ENCODE measurements around the gene DNAJB6.
A peak's percentile ranks its signal among the peaks of the same experiment; 100 is the strongest.

DNAJB6 gene

DNA sequence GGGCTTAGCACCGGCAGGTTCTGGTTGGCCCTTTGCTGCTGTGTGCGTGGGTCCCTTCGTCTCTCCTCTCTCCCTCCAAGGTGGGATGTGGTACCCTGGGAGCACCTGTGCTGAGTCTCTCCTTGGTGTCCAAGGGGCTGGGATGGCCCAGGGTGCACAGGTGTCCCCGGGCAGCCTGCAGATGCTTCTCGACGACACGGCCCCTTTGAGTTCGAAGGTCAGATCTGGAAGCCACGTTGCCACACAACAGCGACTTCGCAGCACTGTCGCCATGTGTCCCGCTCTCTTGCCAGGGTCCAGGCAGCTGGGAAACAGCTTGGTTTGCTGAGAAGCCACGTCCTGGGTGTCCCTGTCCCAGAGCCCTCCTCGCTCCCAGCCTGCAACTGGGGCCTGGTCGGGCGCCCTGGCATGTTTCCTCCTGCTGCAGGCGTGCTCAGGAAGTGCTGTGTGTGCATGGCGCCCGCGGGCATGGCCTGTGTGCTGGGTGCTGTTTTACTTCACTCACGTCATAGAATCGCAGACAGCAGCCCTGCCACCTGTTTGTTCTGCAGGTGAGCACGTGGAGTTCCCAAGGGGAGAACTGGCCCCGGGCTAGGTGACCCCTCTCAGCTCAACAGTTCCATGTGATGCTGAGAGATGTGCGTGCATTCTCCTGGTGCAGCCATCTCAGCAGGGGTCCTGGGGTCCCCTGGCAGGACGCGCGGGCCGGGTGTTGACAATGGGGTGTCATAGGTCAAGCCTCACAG is 70.9 kb downstream of the DNAJB6 start:
- no peak for DNase-seq (ENCODE audit: low read depth in 1 of 2, low spot score in 1 of 2)

- no peak for DNase-seq (ENCODE audit: low read depth in 1 of 2, low spot score in 1 of 2)
These were observed 71.7 kb downstream of the DNAJB6 start for GRCh38 chr7:157408258-157409101.

DNA sequence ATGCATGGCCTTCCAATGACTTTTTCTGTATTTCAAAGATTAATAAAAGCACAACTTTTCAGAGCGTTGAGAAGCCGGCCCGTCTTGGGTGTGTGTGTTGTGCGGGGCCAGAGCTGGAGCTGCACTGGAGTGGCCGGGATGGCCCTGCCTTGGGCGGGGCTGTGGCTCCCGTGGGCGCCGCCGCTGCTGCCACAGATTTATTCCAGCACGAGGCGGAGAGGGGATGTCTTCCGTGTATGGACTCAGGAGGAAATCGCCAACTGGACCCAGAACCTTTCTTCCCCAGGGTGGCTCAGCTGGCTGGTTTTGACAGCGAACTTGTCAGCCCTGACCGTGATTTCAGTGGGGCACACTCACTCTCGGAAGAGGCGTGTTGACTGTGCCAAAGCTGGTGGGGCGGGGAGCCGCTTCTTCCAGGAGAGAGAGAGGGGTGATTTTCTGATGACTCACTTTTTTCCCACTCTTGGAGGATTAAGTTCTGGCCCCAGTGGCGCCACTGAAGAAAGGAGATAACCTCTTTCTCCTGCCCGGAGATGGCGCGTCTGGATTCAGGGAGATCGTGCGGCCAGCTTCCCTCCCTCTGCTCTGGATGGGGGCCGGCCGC is 72.4 kb downstream of the DNAJB6 start:
- no peak for DNase-seq (ENCODE audit: low read depth in 1 of 2, low spot score in 1 of 2)

DNA sequence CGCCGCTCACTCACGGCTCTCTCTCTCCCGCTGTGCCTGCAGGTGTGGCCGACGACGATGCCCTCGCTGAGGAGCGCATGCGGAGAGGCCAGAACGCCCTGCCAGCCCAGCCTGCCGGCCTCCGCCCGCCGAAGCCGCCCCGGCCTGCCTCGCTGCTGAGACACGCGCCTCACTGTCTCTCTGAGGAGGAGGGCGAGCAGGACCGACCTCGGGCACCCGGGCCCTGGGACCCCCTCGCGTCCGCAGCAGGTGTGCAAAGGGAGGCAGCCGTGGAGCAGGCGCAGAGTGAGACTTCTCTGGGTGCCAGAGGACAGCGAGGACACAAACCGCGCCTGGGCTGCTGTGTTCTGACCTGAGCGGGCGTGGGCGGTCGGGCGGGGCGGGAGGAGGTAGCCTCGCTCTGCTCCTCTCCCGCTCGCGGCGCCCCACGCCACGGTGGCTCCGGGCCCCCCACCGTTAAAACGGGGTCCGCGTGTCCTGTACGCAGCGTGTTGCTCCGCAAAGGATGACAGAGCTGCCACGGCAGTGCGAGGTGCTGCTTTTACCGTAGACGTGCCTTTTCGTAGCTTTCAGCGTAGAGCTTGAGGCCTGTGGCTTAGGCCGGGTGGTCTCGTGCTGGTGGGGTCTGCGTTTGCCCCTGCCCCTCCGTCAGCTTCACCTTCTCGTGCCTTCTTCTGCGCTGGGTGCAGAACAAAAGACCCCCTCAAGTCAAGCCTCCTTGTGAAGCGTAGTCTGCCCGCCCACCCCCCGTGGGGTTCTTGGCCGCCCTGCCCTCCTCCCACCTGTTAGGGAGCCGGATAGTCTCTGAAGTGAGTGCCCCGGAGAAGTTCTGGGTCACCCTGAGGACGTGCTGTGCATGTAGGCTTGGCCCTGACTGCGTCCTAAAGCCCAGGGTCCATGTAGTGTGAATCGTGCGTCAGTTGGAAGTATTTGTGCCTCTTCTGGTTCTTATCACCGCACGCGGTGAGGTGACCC is 73.2 kb downstream of the DNAJB6 start:
- DNase-seq (ENCODE audit: low read depth in 1 of 2, low spot score in 1 of 2): no peak

DNA sequence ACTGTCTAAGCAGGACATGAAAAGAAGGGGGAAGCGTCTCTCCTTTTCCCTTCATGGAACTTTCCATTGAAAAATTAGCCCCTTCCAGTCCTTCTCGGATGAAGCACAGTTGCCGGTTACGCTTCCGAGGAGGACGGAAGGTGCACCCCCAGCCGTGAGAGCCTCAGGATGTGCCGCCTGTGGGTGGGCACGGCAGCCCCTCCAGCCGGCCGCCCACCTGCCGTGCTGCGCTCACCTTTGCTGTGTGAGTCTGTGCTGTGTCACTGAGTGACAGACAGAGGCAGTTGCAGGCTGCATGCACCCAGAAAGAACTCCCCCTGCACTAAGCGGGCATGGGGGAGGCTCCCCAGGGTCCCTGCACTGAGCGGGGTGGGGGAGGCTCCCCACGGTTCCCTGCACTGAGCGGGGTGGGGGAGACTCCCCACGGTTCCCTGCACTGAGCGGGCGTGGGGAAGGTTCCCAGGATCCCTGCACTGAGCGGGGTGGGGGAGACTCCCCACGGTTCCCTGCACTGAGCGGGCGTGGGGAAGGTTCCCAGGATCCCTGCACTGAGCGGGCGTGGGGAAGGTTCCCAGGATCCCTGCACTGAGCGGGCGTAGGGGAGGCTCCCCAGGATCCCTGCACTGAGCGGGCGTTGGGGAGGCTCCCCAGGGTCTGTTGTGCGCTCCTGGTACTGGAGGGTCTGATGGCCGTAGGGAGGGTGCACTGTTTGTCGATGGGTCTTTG is 74.2 kb downstream of the DNAJB6 start:
- DNase-seq (ENCODE audit: low read depth in 1 of 2, low spot score in 1 of 2): no peak

GRCh38 chr7:157411580-157411979 is 74.8 kb downstream of the DNAJB6 start:
- peak in 1 of 2 donors; percentile 19 for DNase-seq (ENCODE audit: low read depth in 1 of 2, low spot score in 1 of 2)

DNA sequence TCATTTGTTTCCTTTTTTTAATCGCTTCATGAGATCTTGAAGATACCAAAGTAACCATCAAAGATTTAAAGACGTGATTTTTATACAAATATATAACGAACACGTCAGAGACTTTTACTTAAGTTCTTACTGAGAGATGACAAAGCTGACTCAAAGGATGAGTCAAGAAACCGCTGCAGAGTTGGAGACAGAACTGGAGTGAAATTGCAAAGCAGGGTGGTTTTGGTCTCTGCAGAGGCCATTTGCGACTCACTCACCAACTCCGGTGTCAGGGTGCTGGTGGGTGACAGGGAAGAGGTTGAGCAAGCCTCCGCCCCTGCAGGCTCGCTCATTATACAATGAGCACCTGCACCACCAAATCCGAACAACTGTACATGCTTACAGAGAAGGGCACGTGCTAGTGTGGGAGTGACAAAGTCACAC is 75.2 kb downstream of the DNAJB6 start:
- DNase-seq (ENCODE audit: low read depth in 1 of 2, low spot score in 1 of 2): peak; percentile 24 to 31

DNA sequence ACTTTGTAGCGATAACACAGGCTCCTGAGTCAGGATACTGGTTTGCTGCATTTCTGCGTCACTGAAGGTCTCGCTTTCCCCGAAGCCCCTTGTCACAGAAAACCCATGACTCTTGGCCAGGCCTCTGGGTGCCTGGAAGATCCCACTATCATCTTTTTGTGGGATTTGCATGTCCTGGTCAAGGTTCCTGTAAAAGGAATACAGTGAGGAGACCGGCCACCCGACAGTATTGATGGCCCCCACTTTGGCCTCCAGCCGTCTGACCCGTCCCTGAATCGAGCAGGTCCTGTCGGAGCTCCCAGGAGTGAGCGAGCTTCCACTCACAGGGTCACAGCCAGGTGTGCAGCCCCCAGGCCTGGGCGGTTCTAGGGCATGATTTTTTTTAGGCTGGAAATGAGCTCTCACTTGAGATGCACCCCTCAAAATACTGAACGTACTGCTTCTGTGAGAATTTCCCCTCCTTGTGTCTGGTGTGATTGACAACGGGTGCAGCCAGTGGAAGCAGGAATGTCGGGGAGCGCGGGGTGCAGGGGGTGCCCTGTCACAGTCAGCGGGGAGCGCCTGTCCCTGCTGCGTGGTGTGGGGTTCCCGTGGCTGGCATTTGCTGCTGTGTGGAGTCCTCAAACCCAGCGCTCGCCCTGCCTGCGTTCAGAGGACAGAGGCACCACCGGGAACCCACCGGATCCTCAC is 75.8 kb downstream of the DNAJB6 start:
- DNase-seq (ENCODE audit: low read depth in 1 of 2, low spot score in 1 of 2): no peak

DNA sequence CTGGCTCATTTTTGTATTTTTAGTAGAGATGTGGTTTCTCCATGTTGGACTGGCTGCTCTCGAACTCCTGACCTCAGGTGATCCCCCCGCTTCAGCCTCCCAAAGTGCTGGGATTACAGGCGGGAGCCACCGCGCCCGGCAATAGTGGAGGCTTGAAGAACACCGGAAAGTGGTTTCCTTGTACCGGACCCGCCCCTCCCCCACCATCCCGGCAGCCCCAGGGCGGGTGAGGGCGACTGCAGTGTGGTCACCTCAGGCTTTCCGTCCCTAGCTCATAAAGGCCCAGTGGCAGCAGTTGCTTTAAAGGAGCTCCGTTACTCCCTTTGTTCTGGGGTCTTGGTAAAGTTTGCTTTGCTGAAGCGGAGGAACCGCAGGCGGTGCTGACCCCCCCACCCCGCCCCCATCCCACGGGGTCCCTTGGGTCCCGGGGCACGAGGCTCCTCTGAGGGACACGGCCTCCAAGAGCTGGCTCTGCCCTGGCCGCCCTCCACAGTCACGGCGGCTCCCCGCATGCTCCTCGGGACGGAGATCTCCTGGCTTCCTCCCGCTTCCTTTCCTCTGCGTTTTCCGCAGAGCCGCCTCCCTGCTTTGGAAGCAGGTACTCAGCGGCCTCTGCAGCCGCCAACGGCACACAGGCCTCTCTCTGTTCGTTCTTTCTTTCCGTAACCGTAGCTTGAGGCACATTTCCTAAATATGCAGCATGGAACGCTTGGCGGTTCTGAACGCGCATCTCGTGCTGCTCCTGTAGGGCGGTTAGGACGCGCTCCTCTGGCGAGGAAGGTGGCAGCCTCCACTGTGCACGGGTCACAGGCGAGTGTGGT is 77.3 kb downstream of the DNAJB6 start:
- DNase-seq (ENCODE audit: low read depth in 1 of 2, low spot score in 1 of 2): no peak

DNA sequence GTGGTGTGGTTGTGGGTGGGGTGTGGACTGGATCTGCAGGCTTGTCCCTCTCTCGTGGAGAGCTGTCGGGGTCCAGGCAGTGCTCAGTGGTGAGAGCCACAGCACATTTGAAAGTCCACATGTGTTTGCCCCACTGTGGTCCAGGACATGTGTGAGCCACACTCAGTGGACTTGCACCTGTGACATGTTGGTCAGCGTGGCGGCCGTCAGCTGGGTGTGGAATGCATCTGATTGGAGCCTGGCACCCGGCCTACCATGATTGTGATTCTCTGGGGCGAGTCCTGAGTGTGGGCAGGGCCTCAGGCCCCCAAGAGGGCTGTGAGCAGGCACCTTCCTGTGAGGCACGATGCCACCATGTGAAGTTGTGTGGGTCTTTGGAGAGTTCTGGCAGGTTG is 77.9 kb downstream of the DNAJB6 start:
- no peak for DNase-seq (ENCODE audit: low read depth in 1 of 2, low spot score in 1 of 2)

DNA sequence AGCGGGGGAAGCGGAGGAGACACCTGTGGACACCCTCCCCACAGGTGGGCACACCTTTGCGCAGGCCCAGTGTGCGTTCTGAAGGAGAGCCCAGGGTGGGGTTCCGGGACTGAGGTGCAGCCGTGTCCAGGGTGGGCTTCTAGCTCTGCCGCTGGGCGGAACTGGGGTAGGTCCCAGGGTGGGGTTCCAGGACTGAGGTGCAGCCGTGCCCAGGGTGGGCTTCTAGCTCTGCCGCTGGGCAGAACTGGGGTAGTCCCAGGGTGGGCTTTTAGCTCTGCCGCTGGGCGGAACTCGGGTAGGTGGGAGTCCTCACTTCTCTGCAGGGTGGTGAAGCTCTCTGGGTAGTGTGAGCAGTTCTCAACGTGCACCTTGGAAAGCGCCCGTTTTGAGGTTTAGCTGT is 78.7 kb downstream of the DNAJB6 start:
- no peak for DNase-seq (ENCODE audit: low read depth in 1 of 2, low spot score in 1 of 2)

- no peak for DNase-seq (ENCODE audit: low read depth in 1 of 2, low spot score in 1 of 2)
These were observed 79.2 kb downstream of the DNAJB6 start for GRCh38 chr7:157416011-157416410.

DNA sequence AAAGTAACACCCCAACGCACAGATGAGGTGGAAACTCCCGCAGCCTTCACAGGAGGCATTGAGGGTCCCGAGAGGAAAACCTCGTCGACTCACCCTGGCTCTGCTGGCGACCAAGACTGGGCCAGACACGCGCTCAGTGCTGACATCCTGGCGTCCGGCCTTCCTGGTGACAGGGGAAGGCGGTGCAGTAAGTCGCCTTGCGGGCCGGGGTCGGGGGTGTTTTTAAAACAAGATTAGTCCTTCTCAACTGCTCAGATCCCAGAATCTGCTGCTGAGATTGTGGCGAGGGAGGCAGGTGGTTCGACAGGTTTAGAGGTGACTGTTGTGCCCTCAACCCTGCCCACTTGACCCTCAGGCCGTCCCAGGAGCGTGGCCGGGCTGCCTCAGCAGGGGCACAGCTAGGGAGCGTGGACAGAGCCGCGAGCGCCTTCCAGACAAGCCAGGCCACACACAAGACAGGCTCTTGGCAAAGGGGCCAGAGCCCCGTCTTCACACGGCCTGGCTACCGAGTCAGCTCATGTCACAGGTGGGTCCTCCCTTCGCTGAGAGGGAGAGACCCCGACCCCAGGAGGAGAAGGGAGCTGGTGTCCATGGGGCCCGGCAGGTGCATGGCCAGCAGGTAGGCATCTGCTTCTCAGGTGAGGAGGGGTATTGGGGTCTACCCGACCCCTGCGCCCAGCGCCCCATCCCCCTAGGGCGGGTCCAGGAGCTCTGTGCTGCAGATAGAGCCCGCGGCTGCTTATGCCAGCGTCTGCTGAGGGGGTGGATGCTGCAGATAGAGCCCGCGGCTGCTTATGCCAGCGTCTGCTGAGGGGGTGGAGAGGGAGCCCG is 81.6 kb downstream of the DNAJB6 start:
- DNase-seq (ENCODE audit: low read depth in 1 of 2, low spot score in 1 of 2): no peak

- no peak for DNase-seq (ENCODE audit: low read depth in 1 of 2, low spot score in 1 of 2)
These were observed 82.2 kb downstream of the DNAJB6 start for GRCh38 chr7:157419035-157419293.

GRCh38 chr7:157422279-157422678 is 85.5 kb downstream of the DNAJB6 start:
- no peak for DNase-seq (ENCODE audit: low read depth in 1 of 2, low spot score in 1 of 2)

GRCh38 chr7:157423348-157423747 is 86.5 kb downstream of the DNAJB6 start:
- DNase-seq (ENCODE audit: low read depth in 1 of 2, low spot score in 1 of 2): no peak

DNA sequence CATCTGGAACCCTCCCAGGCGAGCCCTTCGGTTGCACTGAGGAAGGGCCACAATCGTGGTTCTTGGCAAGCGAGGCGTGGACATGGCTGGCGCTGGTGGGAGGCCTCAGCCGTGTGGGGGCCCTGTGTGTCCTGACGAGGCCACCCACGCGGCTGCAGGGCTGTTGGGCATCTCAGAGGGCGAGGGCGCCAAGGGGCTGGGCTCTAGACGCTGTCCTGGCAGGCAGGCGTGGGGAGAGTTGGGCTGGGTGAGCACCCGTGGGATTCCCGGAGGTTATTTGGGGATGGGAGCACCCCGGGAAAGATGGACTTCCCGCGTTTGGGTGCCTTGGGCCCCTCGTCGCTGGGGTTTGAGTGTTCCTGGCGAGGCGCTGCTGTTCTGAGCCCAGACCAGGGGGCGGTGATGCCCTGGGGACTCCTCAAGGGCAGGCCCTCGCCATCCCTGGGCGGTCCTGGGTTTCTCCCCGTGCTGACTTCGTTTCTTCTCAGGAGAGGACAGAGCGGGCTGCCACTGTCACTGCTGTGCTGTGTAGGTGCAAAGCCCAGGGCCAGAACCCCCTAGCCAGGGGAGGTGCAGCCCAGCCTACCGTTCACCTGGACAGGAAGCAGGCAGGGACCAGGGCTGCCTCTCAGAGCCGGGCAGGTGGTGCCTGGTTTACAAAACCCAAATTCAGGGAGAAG is 87.2 kb downstream of the DNAJB6 start:
- DNase-seq (ENCODE audit: low read depth in 1 of 2, low spot score in 1 of 2): no peak
